SU-DHL-6 (cell line): ENCODE data around the gene TACR1.

ENCODE experiments used
- H2AFZ ChIP-seq: fragments of 200-600 bp; sonication (generic); 2 replicates; pipeline ENCODE4 v1.6.1; 2014; ENCODE audit warnings: low read depth, mild to moderate bottlenecking, moderate library complexity, mixed read lengths, antibody characterized with exemption, low read length; ENCODE audit not compliant: severe bottlenecking
- H3F3A ChIP-seq: fragments of 200-600 bp; shearing (Covaris generic); 2 replicates; pipeline ENCODE4 v1.6.0; 2016; ENCODE audit warnings: antibody characterized with exemption, mild to moderate bottlenecking; ENCODE audit not compliant: insufficient read depth
- H3K27ac ChIP-seq: fragments of 200-600 bp; sonication (generic); 2 replicates; pipeline ENCODE4 v1.5.1; 2016; ENCODE audit warnings: low read depth, mild to moderate bottlenecking, low read length, moderate library complexity, mixed read lengths
- H3K27me3 ChIP-seq: fragments of 200-600 bp; sonication (generic), shearing (Covaris generic); 2 replicates; pipeline ENCODE4 v1.6.0; 2014; ENCODE audit warnings: mild to moderate bottlenecking, low read length
- H3K36me3 ChIP-seq: fragments of 200-600 bp; sonication (generic); 2 replicates; pipeline ENCODE4 v1.6.1; 2014; ENCODE audit warnings: mild to moderate bottlenecking, low read length, mixed read lengths
- H3K4me2 ChIP-seq: fragments of 300-600, 200-600 bp; shearing (Covaris generic), sonication (generic); 2 replicates; pipeline ENCODE4 v1.6.0; 2014; ENCODE audit warnings: low read length, low read depth, mild to moderate bottlenecking; ENCODE audit not compliant: poor library complexity, severe bottlenecking
- H3K4me3 ChIP-seq: fragments of 200-600 bp; sonication (generic); 2 replicates; pipeline ENCODE4 v1.5.1; 2014; ENCODE audit warnings: antibody characterized with exemption, low read length, mild to moderate bottlenecking, mixed read lengths; ENCODE audit not compliant: insufficient read depth, poor library complexity, severe bottlenecking
- H3K79me2 ChIP-seq: fragments of 200-600 bp; sonication (generic); 2 replicates; pipeline ENCODE4 v1.6.1; 2014; ENCODE audit warnings: mild to moderate bottlenecking, low read length, moderate library complexity; ENCODE audit not compliant: insufficient read depth
- H3K9ac ChIP-seq: fragments of 200-600 bp; sonication (generic); 2 replicates; pipeline ENCODE4 v1.7.0; 2014; ENCODE audit warnings: mild to moderate bottlenecking, low read length
- H3K9me2 ChIP-seq: fragments of 200-600 bp; sonication (generic); replicated peaks from 2 replicates; pipeline ENCODE4 v1.6.1; 2014; ENCODE audit warnings: low read length; ENCODE audit not compliant: insufficient read depth
- H3K9me3 ChIP-seq: fragments of 200-600 bp; sonication (generic); 2 replicates; pipeline ENCODE4 v1.6.1; 2014; ENCODE audit warnings: low read length, mixed read lengths; ENCODE audit not compliant: insufficient read depth
- H4K20me1 ChIP-seq: fragments of 200-600 bp; sonication (generic); 2 replicates; pipeline ENCODE4 v1.6.1; 2014; ENCODE audit warnings: low read depth, mild to moderate bottlenecking, antibody characterized with exemption, low read length, moderate library complexity, mixed read lengths
- CTCF ChIP-seq: fragments of 200-600 bp; sonication (generic); IDR thresholded peaks from one replicate; pipeline ENCODE4 v1.5.1; 2017; ENCODE audit warnings: antibody characterized with exemption, mild to moderate bottlenecking, low read length, moderate library complexity; ENCODE audit not compliant: insufficient read depth, poor library complexity, severe bottlenecking
- EZH2phosphoT487 ChIP-seq: fragments of 200-600 bp; sonication (generic), shearing (Covaris generic); conservative IDR thresholded peaks from 2 replicates; pipeline ENCODE4 v1.6.1; 2018; ENCODE audit warnings: mild to moderate bottlenecking, antibody characterized with exemption, low read length, moderate library complexity, mixed read lengths

The TACR1 gene

GRCh38 chr2:75200140-75201096 is 1.1 kb upstream of the TACR1 start:
- H3K4me2 ChIP-seq = no peak overlapping the region
- H3K9me3 ChIP-seq = no peaks in the 10 kb centered on the region
- TF ChIP-seq CTCF (no peak), EZH2phosphoT487 (no peak)
- H3K4me3 ChIP-seq = no peak overlapping the region
- no peak overlapping the region for H3K9ac ChIP-seq
- no peaks in the 10 kb centered on the region for H3K27me3 ChIP-seq
- H3F3A ChIP-seq = no peaks in the 10 kb centered on the region
- H3K79me2 ChIP-seq = no peaks in the 10 kb centered on the region
- H4K20me1 ChIP-seq = no peaks in the 10 kb centered on the region
- no peak overlapping the region for H2AFZ ChIP-seq
- no peak overlapping the region for H3K27ac ChIP-seq
- no peaks in the 10 kb centered on the region for H3K9me2 ChIP-seq
- H3K36me3 ChIP-seq = no peaks in the 10 kb centered on the region

GRCh38 chr2:75195076-75195691 is 4.1 kb downstream of the TACR1 start:
- H3K4me3 ChIP-seq = no peak overlapping the region
- no peaks in the 10 kb centered on the region for H3F3A ChIP-seq
- no peaks in the 10 kb centered on the region for H3K36me3 ChIP-seq
- TF ChIP-seq CTCF = no peak
- no peak for TF ChIP-seq EZH2phosphoT487
- no peaks in the 10 kb centered on the region for H3K9me2 ChIP-seq
- H3K9ac ChIP-seq = no peak overlapping the region
- no peaks in the 10 kb centered on the region for H3K9me3 ChIP-seq
- H3K27ac ChIP-seq = no peak overlapping the region
- H3K4me2 ChIP-seq = no peak overlapping the region
- no peaks in the 10 kb centered on the region for H3K27me3 ChIP-seq
- no peak overlapping the region for H2AFZ ChIP-seq
- H3K79me2 ChIP-seq = no peaks in the 10 kb centered on the region
- no peaks in the 10 kb centered on the region for H4K20me1 ChIP-seq

- Histone ChIP-seq H3K9me2 (no peaks in the 10 kb centered on the region), H4K20me1 (no peaks in the 10 kb centered on the region), H3K79me2 (no peaks in the 10 kb centered on the region), H3K36me3 (no peaks in the 10 kb centered on the region), H3K4me3 (no peak overlapping the region), H2AFZ (no peak overlapping the region), H3K9me3 (no peaks in the 10 kb centered on the region), H3K27me3 (no peaks in the 10 kb centered on the region), H3K9ac (no peak overlapping the region), H3K27ac (no peak overlapping the region), H3F3A (no peaks in the 10 kb centered on the region), H3K4me2 (no peak overlapping the region)
- no peak for TF ChIP-seq EZH2phosphoT487
- TF ChIP-seq CTCF = no peak
Measured at GRCh38 chr2:75194184-75194868, 5.0 kb downstream of the TACR1 start.
